KMS-11 (cell line): ENCODE measurements around the gene MYNN.

Experiments used
- H2AFZ ChIP-seq: fragments of 200-600 bp; sonication (generic); 2 replicates; pipeline ENCODE4 v1.6.1; 2016; ENCODE audit warnings: antibody characterized with exemption, mixed run types, low read depth
- H3K27ac ChIP-seq: fragments of 200-600 bp; sonication (generic); 2 replicates; pipeline ENCODE4 v1.6.1; 2016; ENCODE audit warnings: mild to moderate bottlenecking, mixed run types
- H3K27me3 ChIP-seq: fragments of 200-600 bp; sonication (generic); 2 replicates; pipeline ENCODE4 v1.6.1; 2017; ENCODE audit warnings: mild to moderate bottlenecking, low read depth, mixed run types, moderate library complexity; ENCODE audit not compliant: insufficient read depth
- H3K36me3 ChIP-seq: fragments of 200-600 bp; sonication (generic); 2 replicates; pipeline ENCODE4 v1.6.1; 2017; ENCODE audit warnings: mild to moderate bottlenecking, mixed run types; ENCODE audit not compliant: insufficient read depth
- H3K4me1 ChIP-seq: fragments of 200-600 bp; sonication (generic); 2 replicates; pipeline ENCODE4 v1.6.1; 2016; ENCODE audit warnings: mild to moderate bottlenecking, low read depth, mixed run types; ENCODE audit not compliant: poor library complexity, severe bottlenecking
- H3K4me2 ChIP-seq: fragments of 200-600 bp; sonication (generic); 2 replicates; pipeline ENCODE4 v1.7.0; 2016; ENCODE audit warnings: mild to moderate bottlenecking, mixed run types
- H3K4me3 ChIP-seq: fragments of 200-600 bp; sonication (generic); IDR thresholded peaks from 2 replicates; pipeline ENCODE4 v1.6.1; 2017; ENCODE audit warnings: low read depth, low read length, mixed read lengths; ENCODE audit not compliant: insufficient read depth
- H3K79me2 ChIP-seq: fragments of 200-600 bp; sonication (generic); 2 replicates; pipeline ENCODE4 v1.6.1; 2016; ENCODE audit warnings: low read depth, mixed run types; ENCODE audit not compliant: insufficient read depth
- H3K9ac ChIP-seq: fragments of 200-600 bp; sonication (generic); 2 replicates; pipeline ENCODE4 v1.6.1; 2016; ENCODE audit warnings: mild to moderate bottlenecking, mixed run types
- H4K20me1 ChIP-seq: fragments of 200-600 bp; sonication (generic); 2 replicates; pipeline ENCODE4 v1.6.1; 2016; ENCODE audit warnings: mild to moderate bottlenecking, mixed run types; ENCODE audit not compliant: insufficient read depth
- TF ChIP-seq, protein P1 (sequence below): fragments of 200-600 bp; sonication (generic); conservative IDR thresholded peaks from 2 replicates; pipeline ENCODE4 v1.6.1; 2017; ENCODE audit warnings: low read depth, mild to moderate bottlenecking, antibody characterized with exemption, low read length, moderate library complexity, mixed read lengths

MYNN gene

DNA sequence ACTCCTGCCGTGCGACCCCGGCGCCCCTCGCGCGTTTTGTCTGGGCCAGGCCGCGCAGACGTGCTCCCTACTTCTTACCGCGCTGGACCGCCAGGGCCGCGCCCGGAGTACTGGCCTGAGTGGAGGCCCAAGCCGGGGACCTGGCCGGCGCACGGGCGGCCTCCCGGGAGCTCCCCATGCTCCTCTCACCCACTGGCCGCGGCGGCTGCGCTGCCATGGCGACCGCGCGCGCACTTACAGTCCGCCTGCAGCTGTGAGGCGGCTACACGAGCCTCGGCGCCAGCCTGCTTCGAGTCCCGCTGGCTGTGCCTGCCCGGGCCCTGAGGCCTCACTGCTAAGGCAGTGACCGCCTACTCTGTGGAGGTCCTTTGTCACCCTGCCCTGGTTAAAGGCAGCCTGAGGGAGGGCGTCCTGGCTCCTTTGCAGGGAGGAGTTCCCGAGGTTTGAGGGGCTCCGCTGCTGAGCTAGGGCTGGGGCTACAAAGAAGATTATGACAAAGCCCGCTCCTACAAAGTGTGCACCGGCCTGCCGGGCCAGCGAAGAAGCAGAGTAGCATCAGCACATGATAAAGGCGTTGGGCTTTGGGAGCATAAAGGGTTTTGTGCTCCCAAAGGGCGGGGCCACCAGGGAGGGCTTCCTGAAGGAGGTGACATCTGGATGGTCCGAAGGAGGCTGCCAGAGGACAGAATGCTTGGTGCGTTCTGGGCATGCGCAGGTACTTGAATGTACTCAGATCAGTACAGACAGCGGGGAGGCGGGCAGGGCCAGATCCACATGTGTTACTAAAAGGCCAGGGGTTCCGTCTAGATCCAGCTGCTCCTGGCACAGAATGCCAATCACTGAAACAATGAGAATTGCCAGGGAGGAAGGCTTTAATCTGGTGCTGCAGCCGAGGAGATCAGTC, 39.4 kb downstream of the MYNN start, which contains the start of the genes LRRC34 and LRRIQ4:
LRRC34 (minus strand) TSS at position 573 of the 904 bp plus-strand sequence; CDS start at position 217, 356 bp downstream.
LRRIQ4 (plus strand) TSS at position 539 of the 904 bp plus-strand sequence. CDS start 9,052 bp downstream, outside the sequence.
- TF ChIP-seq, protein P1, sequence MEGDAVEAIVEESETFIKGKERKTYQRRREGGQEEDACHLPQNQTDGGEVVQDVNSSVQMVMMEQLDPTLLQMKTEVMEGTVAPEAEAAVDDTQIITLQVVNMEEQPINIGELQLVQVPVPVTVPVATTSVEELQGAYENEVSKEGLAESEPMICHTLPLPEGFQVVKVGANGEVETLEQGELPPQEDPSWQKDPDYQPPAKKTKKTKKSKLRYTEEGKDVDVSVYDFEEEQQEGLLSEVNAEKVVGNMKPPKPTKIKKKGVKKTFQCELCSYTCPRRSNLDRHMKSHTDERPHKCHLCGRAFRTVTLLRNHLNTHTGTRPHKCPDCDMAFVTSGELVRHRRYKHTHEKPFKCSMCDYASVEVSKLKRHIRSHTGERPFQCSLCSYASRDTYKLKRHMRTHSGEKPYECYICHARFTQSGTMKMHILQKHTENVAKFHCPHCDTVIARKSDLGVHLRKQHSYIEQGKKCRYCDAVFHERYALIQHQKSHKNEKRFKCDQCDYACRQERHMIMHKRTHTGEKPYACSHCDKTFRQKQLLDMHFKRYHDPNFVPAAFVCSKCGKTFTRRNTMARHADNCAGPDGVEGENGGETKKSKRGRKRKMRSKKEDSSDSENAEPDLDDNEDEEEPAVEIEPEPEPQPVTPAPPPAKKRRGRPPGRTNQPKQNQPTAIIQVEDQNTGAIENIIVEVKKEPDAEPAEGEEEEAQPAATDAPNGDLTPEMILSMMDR, result no peak
- Histone ChIP-seq H4K20me1 (no peaks in the 10 kb centered on the region), H3K4me2 (peak within 1 kb of the TSS; percentile 82), H3K79me2 (no peaks in the 10 kb centered on the region), H3K4me3 (peak within 1 kb of the TSS; percentile 73), H2AFZ (peak within 1 kb of the TSS; percentile 94), H3K4me1 (peaks cover 12% of the 10 kb centered on the region), H3K9ac (peak within 1 kb of the TSS; percentile 39), H3K27ac (peak within 1 kb of the TSS; percentile 36; the same call in 1 of the 2 replicates), H3K36me3 (no peaks in the 10 kb centered on the region), H3K27me3 (no peaks in the 10 kb centered on the region)

DNA sequence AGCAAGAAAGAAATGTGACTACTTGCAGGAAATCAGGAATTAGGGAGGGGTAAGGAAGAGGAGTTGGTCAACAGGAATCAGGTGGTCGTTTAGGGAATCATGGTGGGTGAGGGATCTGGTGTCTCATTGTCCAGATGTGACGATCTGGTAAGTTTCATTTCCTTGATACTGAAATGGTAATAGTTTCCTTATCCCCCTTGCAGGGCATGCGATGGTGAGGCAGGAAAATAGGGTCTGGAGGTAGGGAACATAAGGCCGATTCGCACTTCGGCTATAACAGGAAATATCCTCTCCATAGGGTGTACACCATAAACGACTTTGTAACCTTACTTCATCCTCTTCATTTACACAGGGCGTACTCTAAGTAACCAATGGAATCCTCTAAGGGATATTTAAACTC, 40.1 kb downstream of the MYNN start:
- Histone ChIP-seq H4K20me1 (no peaks in the 10 kb centered on the region), H3K4me3 (peak overlapping the region; percentile 73), H3K27me3 (no peaks in the 10 kb centered on the region), H2AFZ (peak overlapping the region; percentile 94), H3K79me2 (no peaks in the 10 kb centered on the region), H3K4me2 (peak overlapping the region; percentile 82), H3K9ac (peak overlapping the region; percentile 39; the same call in 1 of the 2 replicates), H3K27ac (peak overlapping the region; percentile 36; the same call in 1 of the 2 replicates), H3K36me3 (no peaks in the 10 kb centered on the region), H3K4me1 (peaks cover 12% of the 10 kb centered on the region)
- TF ChIP-seq, protein P1, result no peak

DNA sequence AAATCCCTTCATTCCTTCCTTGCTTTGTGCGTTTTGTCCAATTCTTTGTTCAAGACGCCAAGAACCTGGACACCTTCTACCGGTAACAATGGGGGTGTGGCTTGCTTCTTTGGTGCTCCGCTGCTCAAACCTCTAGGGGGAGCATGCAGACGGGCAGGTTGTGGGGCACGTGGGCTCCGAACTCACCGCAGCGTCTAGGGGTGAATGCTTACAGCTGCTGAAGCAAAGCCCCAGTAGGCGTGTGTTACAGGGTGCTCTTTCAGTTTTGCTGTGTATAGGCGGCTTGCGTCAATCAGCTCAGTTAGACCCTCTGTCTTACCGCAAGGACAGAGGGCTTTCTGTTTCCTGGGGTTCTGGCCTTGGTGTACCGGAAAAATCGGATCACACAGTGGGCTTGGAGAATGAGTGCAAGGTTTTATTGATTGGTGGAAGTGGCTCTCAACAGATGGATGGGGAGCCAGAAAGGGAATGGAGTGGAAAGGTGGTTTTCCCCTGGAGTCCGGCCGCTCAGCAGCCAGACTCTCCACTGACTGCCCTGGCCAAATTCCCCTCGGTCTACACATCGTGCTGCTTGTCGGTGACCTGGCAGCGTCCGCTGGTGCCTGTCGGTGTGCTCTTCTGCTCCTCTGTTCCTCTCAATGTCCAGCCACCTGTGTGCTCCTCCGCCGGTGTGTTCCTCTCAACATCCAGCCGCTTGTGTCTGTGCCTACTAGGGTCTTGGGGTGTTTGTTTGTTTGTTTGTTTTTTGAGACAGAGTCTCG, 40.7 kb downstream of the MYNN start:
- Histone ChIP-seq H3K9ac (peak overlapping the region; percentile 39; the same call in 1 of the 2 replicates), H2AFZ (peak overlapping the region; percentile 94), H3K27me3 (no peaks in the 10 kb centered on the region)

DNA sequence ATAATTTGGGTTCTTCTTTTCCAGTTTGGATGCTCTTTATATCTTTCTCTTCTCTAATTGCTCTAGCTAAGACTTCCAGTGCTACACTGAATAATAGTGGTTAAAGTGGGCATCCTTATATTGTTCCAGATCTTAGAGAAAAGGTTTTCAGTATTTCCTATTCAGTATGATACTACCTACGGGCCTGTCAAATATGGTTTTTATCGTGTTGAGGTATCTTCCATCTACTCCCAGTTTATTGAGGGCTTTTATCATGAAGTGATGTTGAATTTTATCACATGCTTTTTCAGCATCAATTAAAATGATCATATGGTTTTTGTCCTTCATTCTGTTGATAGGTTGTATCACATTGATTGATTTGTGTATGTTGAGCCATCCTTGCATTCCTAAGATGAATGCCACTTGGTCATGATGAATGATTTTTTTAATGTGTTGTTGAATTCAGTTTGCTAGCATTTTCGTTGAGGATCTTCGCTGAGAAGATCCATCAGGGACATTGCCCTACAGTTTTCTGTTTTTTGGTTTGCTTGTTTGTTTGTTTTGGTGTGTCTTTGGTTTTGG, 42.5 kb downstream of the MYNN start:
- H3K4me1 ChIP-seq, result peaks cover 12% of the 10 kb centered on the region
- no peaks in the 10 kb centered on the region for H3K36me3 ChIP-seq
- no peak overlapping the region for H2AFZ ChIP-seq
- TF ChIP-seq, protein P1, result no peak
- H3K4me3 ChIP-seq, result no peak overlapping the region
- H4K20me1 ChIP-seq, result no peaks in the 10 kb centered on the region
- no peak overlapping the region for H3K27ac ChIP-seq
- H3K4me2 ChIP-seq, result no peak overlapping the region
- H3K79me2 ChIP-seq, result no peaks in the 10 kb centered on the region
- no peaks in the 10 kb centered on the region for H3K27me3 ChIP-seq
- no peak overlapping the region for H3K9ac ChIP-seq

More for the DNA sequence above, 40.7 kb downstream of the MYNN start:
- Histone ChIP-seq H3K4me2 (peak overlapping the region; percentile 82), H3K36me3 (no peaks in the 10 kb centered on the region), H3K4me3 (peak overlapping the region; percentile 73), H4K20me1 (no peaks in the 10 kb centered on the region), H3K79me2 (no peaks in the 10 kb centered on the region), H3K27ac (no peak overlapping the region), H3K4me1 (peaks cover 12% of the 10 kb centered on the region)
- TF ChIP-seq, protein P1, result peak; percentile 79
